K562 (cell line): ENCODE results near the gene SLC13A4. TPM values are rescaled to one million over a fixed set of nuclear protein-coding genes. Genes with fewer than 3 reads are reported as not detected.

ENCODE experiments used
- ATAC-seq: fragments of 200-7000 bp; cut with Tn5 transposase; 3 replicates; pipeline ENCODE4 v1.9.1; 2020; ENCODE audit warnings: moderate library complexity
- BruUV-seq: library from RNA; stranded (reverse); fragments of 400-500 nt; replicated peaks from 2 replicates; lab custom pipeline; 2021; lab: Mats Ljungman, UMichigan
- CTCF ChIA-PET: fragments of 300-600 bp; formaldehyde crosslinking; extraction: SDS; loops from one replicate; lab custom pipeline; 2021; ENCODE audit warnings: low intra/inter-chr PET ratio; lab: Yijun Ruan, JAX
- POLR2A ChIA-PET: fragments of 300-600, 350-650 bp; sonication (Branson Sonifier 250); formaldehyde crosslinking; extraction: SDS; loops from one replicate; lab custom pipeline; 2021; ENCODE audit warnings: antibody characterized with exemption, inconsistent platforms; lab: Yijun Ruan, JAX
- DNase-seq, 4 experiments: peaks; one replicate each; pipeline versions ENCODE4 v3.0.0 to v3.0.0-alpha.2; 2011 to 2018; ENCODE audit warnings: low spot score in 3 of 4, mixed read lengths in 3 of 4; ENCODE audit errors: extremely low read depth in 1 of 4
- FAIRE-seq: peaks from 2 replicates; lab custom pipeline; 2011; peaks lifted over from hg19 to GRCh38; lab: Jason Lieb, UNC
- H2AFZ ChIP-seq: 2 replicates; pipeline ENCODE4 v1.6.0; 2011; ENCODE audit warnings: low read depth, low read length, control low read depth, inconsistent platforms
- H3K27ac ChIP-seq: fragments of 200-600 bp; 3 replicates; pipeline ENCODE4 v1.8.0; 2011; ENCODE audit warnings: low read depth, mild to moderate bottlenecking, control low read depth, inconsistent platforms, low read length, moderate library complexity, mixed read lengths; ENCODE audit errors: extremely low read depth
- H3K27me3 ChIP-seq, 2 experiments: fragments of 300-600 bp in 1 of 2; 2 replicates in 1 of 2; 3 replicates in 1 of 2; pipeline versions ENCODE4 v1.6.0 to v1.8.0; 2011; ENCODE audit warnings: inconsistent platforms in 2 of 2, low read length in 2 of 2, mild to moderate bottlenecking in 1 of 2, mixed read lengths in 1 of 2, moderate library complexity in 1 of 2; ENCODE audit not compliant: control insufficient read depth in 2 of 2, insufficient read depth in 2 of 2
- H3K36me3 ChIP-seq: fragments of 300-600 bp; 3 replicates; pipeline ENCODE4 v1.8.0; 2011; ENCODE audit warnings: mild to moderate bottlenecking, low read length, inconsistent platforms; ENCODE audit not compliant: control insufficient read depth, insufficient read depth
- H3K4me1 ChIP-seq, 2 experiments: fragments of 200-600 bp in 1 of 2; replicated peaks in 1 of 2; 2 replicates in 1 of 2; 3 replicates in 1 of 2; pipeline versions ENCODE4 v1.5.1 to v1.8.0; 2011; ENCODE audit warnings: inconsistent platforms in 2 of 2, low read length in 2 of 2, mild to moderate bottlenecking in 1 of 2, mixed read lengths in 1 of 2, moderate library complexity in 1 of 2; ENCODE audit not compliant: control insufficient read depth in 2 of 2, insufficient read depth in 2 of 2
- H3K4me2 ChIP-seq: 2 replicates; pipeline ENCODE4 v1.6.1; 2011; ENCODE audit warnings: low read length, control low read depth, inconsistent platforms, mixed read lengths; ENCODE audit not compliant: insufficient read depth
- H3K4me3 ChIP-seq: fragments of 200-600 bp; sonication (generic), shearing (Covaris generic); 2 replicates; pipeline ENCODE4 v1.5.1; 2016; ENCODE audit warnings: control low read depth, inconsistent platforms
- H3K79me2 ChIP-seq: fragments of 200-600 bp; 3 replicates; pipeline ENCODE4 v1.8.0; 2011; ENCODE audit warnings: low read length, inconsistent platforms; ENCODE audit not compliant: control insufficient read depth, insufficient read depth
- H3K9ac ChIP-seq, 2 experiments: 2 replicates each; pipeline versions ENCODE4 v1.6.0 to v1.6.1; 2011; ENCODE audit warnings: low read depth in 2 of 2, low read length in 2 of 2, control low read depth in 1 of 2, inconsistent platforms in 1 of 2, mild to moderate bottlenecking in 1 of 2, mixed read lengths in 1 of 2; ENCODE audit not compliant: insufficient read depth in 1 of 2
- H3K9me1 ChIP-seq: one replicate; pipeline ENCODE4 v1.6.0; 2011; ENCODE audit warnings: inconsistent platforms, mild to moderate bottlenecking, low read length, moderate library complexity; ENCODE audit not compliant: control insufficient read depth, insufficient read depth
- H3K9me3 ChIP-seq: replicated peaks from 2 replicates; pipeline ENCODE4 v1.5.1; 2011; ENCODE audit warnings: low read depth, low read length, inconsistent platforms; ENCODE audit not compliant: control insufficient read depth, insufficient read depth
- H4K20me1 ChIP-seq: replicated peaks from 2 replicates; pipeline ENCODE4 v1.6.1; 2011; ENCODE audit warnings: low read length, inconsistent platforms, mixed read lengths; ENCODE audit not compliant: control insufficient read depth, insufficient read depth
- BRD9 ChIP-seq: fragments of 450-650 bp; IDR thresholded peaks from 2 replicates; pipeline ENCODE4 v1.6.1; 2018; ENCODE audit warnings: low read depth; ENCODE audit not compliant: partially characterized antibody
- CTCF ChIP-seq, 3 experiments: IDR thresholded peaks in 2 of 3; conservative IDR thresholded peaks in 1 of 3; 2 replicates each; pipeline ENCODE4 v1.5.1; 2011 to 2012; ENCODE audit warnings: low read length in 3 of 3, mild to moderate bottlenecking in 3 of 3, control low read depth in 2 of 3, improper control_type of control experiment in 1 of 3, inconsistent platforms in 1 of 3, low read depth in 1 of 3, mixed read lengths in 1 of 3, moderate library complexity in 1 of 3; ENCODE audit not compliant: insufficient read depth in 2 of 3
- DMBX1 ChIP-seq: fragments of 250-450 bp; sonication (Bioruptor Pico); IDR thresholded peaks from 2 replicates; pipeline ENCODE4 v1.8.0; 2022; ENCODE audit warnings: inconsistent platforms, mild to moderate bottlenecking, moderate library complexity, borderline replicate concordance
- MCM5 ChIP-seq: fragments of 450-650 bp; IDR thresholded peaks from 2 replicates; pipeline ENCODE4 v1.6.1; 2016; ENCODE audit warnings: low read depth
- NR2C2 ChIP-seq, 2 experiments: fragments of 200-800 bp in 1 of 2; sonication (Bioruptor generic) in 1 of 2; sonication (generic) in 1 of 2; formaldehyde crosslinking in 1 of 2; IDR thresholded peaks; 2 replicates each; pipeline versions ENCODE4 v1.6.1 to v1.8.0; 2016 to 2022; ENCODE audit warnings: mild to moderate bottlenecking in 1 of 2, missing compliant biosample characterization in 1 of 2, missing genetic modification characterization in 1 of 2, missing genetic modification reagents in 1 of 2
- POLR3G ChIP-seq: IDR thresholded peaks from 2 replicates; pipeline ENCODE4 v1.6.1; 2011; ENCODE audit not compliant: insufficient read length, insufficient replicate concordance; ENCODE audit errors: extremely low read depth
- PRMT5 ChIP-seq: sonication (generic); formaldehyde crosslinking; IDR thresholded peaks from 2 replicates; pipeline ENCODE4 v1.5.0; 2020; ENCODE audit warnings: missing genetic modification reagents
- RBM15 ChIP-seq: fragments of 200-400 bp; formaldehyde crosslinking; IDR thresholded peaks from 2 replicates; pipeline ENCODE4 v1.6.1; 2018; ENCODE audit warnings: mild to moderate bottlenecking, low read length, moderate library complexity; ENCODE audit not compliant: insufficient read depth
- SMAD4 ChIP-seq: fragments of 250-450 bp; sonication (Bioruptor Pico); conservative IDR thresholded peaks from 2 replicates; pipeline ENCODE4 v1.8.0; 2021; ENCODE audit warnings: inconsistent platforms, mild to moderate bottlenecking, moderate library complexity
- SMARCC2 ChIP-seq: fragments of 450-650 bp; IDR thresholded peaks from 2 replicates; pipeline ENCODE4 v1.6.1; 2017; ENCODE audit warnings: antibody characterized with exemption, moderate library complexity, mild to moderate bottlenecking, low read depth
- TAF1 ChIP-seq: IDR thresholded peaks from 2 replicates; pipeline ENCODE4 v1.6.1; 2011; ENCODE audit warnings: mild to moderate bottlenecking, low read length, moderate library complexity; ENCODE audit not compliant: insufficient read depth, control insufficient read depth, severe bottlenecking; ENCODE audit errors: extremely low read depth
- TAL1 ChIP-seq: fragments of 450-650 bp; IDR thresholded peaks from 2 replicates; pipeline ENCODE4 v1.6.1; 2016; ENCODE audit warnings: mild to moderate bottlenecking
- ZBTB8A ChIP-seq: fragments of 450-650 bp; IDR thresholded peaks from 2 replicates; pipeline ENCODE4 v1.6.1; 2018; ENCODE audit warnings: mild to moderate bottlenecking, moderate library complexity; ENCODE audit not compliant: partially characterized antibody
- ZNF507 ChIP-seq: conservative IDR thresholded peaks from 2 replicates; pipeline ENCODE4 v1.6.1; 2017; ENCODE audit warnings: missing genetic modification characterization, missing compliant biosample characterization
- ZNF609 ChIP-seq: sonication (generic); formaldehyde crosslinking; IDR thresholded peaks from 2 replicates; pipeline ENCODE4 v1.8.1; 2023; ENCODE audit warnings: missing genetic modification reagents, mild to moderate bottlenecking, borderline replicate concordance
- WGBS: fragments of 100-300 bp; shearing (Covaris generic); methylation state at CpG from one replicate; pipeline ENCODE4 v1.1.6; 2016; ENCODE audit warnings: low coverage, mixed read lengths; ENCODE audit not compliant: insufficient coverage; ENCODE audit errors: missing lambda C conversion rate; 5-methylcytosine and 5-hydroxymethylcytosine counted together
- in situ Hi-C: fragments of 300-500 bp; cut with MboI; formaldehyde crosslinking; loops from 4 replicates; pipeline ENCODE4 v1.15.0; 2018; ENCODE audit warnings: inconsistent platforms, mixed read lengths
- intact Hi-C: fragments of 100-400 bp; cut with micrococcal nuclease; formaldehyde crosslinking; loops from 2 replicates; pipeline ENCODE4 v1.14.2; 2022
- polyA plus RNA-seq, 8 experiments: library from polyadenylated mRNA; depleted of rRNA in 4 of 8; stranded (reverse) in 5 of 8; unstranded in 3 of 8; fragments of >200 nt; fragmentation: Nextera tagmentation in 2 of 8; fragmentation: Illumina TruSeq in 1 of 8; extraction: Ambion mirVana in 2 of 8; extraction: Trizol in 1 of 8; gene quantifications; 2 replicates each; pipeline versions ENCODE4 v1.2.1 to v1.2.3, GENCODE V29; 2011 to 2014; ENCODE audit warnings: inconsistent platforms in 1 of 8, missing spikeins in 1 of 8
- total RNA-seq, 7 experiments: library from RNA; depleted of rRNA in 6 of 7; stranded (reverse); fragments of >200 nt in 6 of 7; fragmentation: Illumina TruSeq in 2 of 7; extraction: Trizol in 2 of 7; gene quantifications; 2 replicates each; pipeline versions ENCODE4 v1.2.1 to v1.2.3, GENCODE V29; 2011 to 2021; ENCODE audit warnings: low replicate concordance in 1 of 7

Gene SLC13A4
- total and polyA plus RNA-seq, 9 of the 15 experiments (the other 6 are each of a cell fraction or from before 2014, with no cell fraction given): 0.11 to 1.0 (median 0.36) TPM

DNA sequence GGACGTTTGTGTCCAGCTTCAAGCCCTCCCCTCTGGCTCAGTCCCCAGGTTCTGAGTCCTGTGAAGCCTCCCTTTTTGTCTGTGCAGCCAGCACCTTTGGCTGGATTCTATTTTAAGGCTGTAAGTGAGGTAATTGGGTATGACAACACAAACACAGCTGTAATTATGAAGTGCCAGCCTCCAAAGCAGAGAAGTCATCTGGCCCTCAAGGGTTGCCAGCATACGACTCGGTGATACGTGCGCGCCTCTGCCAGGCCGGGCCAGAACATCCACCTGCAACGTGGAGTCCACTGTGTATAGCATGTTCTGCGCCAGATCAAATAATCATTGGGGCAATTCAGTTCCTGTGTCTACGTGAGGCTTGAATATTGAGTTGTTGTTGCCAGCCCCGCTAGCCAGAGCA is 27.4 kb upstream of the SLC13A4 start:
- H3K4me1 ChIP-seq: no peaks in the 10 kb centered on the region
- ChIA-PET CTCF (no interaction called here), POLR2A (interaction anchor here (1.1 to 1.5 kb wide), 2 partner anchors 11 to 15 kb away, joined by 3 to 4 read pairs; no protein-coding TSS in a partner anchor)
- no peak for ATAC-seq
- intact Hi-C loops: no loop called here
- H3K9ac ChIP-seq: no peak overlapping the region
- H3K4me2 ChIP-seq: no peak overlapping the region
- no peaks in the 10 kb centered on the region for H4K20me1 ChIP-seq
- BruUV-seq: no TSS peak
- H2AFZ ChIP-seq: no peak overlapping the region
- H3K27me3 ChIP-seq: peaks cover 63 to 64% of the 10 kb centered on the region in 2 experiments
- WGBS: under 1% methylated on average over 11 of the region's 11 CpGs
- no peaks in the 10 kb centered on the region for H3K79me2 ChIP-seq
- H3K4me3 ChIP-seq: no peak overlapping the region
- 0 out of 2 replicates have a peak, but pooled peaks cover 5% of the 10 kb centered on the region for H3K9me3 ChIP-seq
- H3K27ac ChIP-seq: no peak overlapping the region
- no peak for FAIRE-seq
- DNase-seq: no peak
- no peaks in the 10 kb centered on the region for H3K9me1 ChIP-seq
- H3K36me3 ChIP-seq: no peaks in the 10 kb centered on the region
- in situ Hi-C loops: no loop called here
- no peak for TF ChIP-seq SMAD4 (CRISPR knock-in tag)
- TF ChIP-seq ZBTB8A: no peak
- no peak for TF ChIP-seq BRD9
- no peak for TF ChIP-seq TAF1
- TF ChIP-seq CTCF (IDR thresholded peaks at IDR 0.05 in 2 of 3, conservative IDR thresholded peaks at IDR 0.05 in 1 of 3; ENCODE audit: insufficient read depth in 2 of 3, low read depth in 1 of 3, low read length in 3 of 3): no peak
- TF ChIP-seq ZNF609 (CRISPR knock-in tag): no peak
- no peak for TF ChIP-seq PRMT5 (CRISPR knock-in tag)
- no peak for TF ChIP-seq SMARCC2
- no peak for TF ChIP-seq NR2C2 (CRISPR knock-in tag; IDR thresholded peaks at IDR 0.05)
- TF ChIP-seq NR2C2 (tag; IDR thresholded peaks at IDR 0.05): no peak
- no peak for TF ChIP-seq TAL1
- no peak for TF ChIP-seq POLR3G
- TF ChIP-seq RBM15: no peak
- no peak for TF ChIP-seq ZNF507 (tag)
- no peak for TF ChIP-seq DMBX1
- TF ChIP-seq MCM5: no peak
